ENCODE measurements around the gene SDHA.
A peak's percentile ranks its signal among the peaks of the same experiment; 100 is the strongest.
"Not testable (repeated sequence)": the region's sequence is repeated elsewhere in the genome, so short reads cannot be mapped to it uniquely, and the experiment has no call there.

SDHA gene

GRCh38 chr5:218457-219291 lies 554 bp downstream of the SDHA start:
- Histone ChIP-seq H3K27me3 (replicated peaks; ENCODE audit: control insufficient read depth, insufficient read depth, low read length) (no peaks in the 10 kb centered on the region), H3K36me3 (ENCODE audit: control insufficient read depth, insufficient read depth, low read length) (no peaks in the 10 kb centered on the region), H3K4me3 (replicated peaks; ENCODE audit: low read depth, low read length) (peak overlapping the region; percentile 92)
- no peak for TF ChIP-seq CTCF (IDR thresholded peaks at IDR 0.05; ENCODE audit: insufficient read depth, low read length, poor library complexity, severe bottlenecking)
- DNase-seq (ENCODE audit: extremely low read depth, insufficient read length): peak; percentile 56

- H3K36me3 ChIP-seq (ENCODE audit: control insufficient read depth, insufficient read depth, low read length): peaks cover 2% of the 10 kb centered on the region
- no peaks in the 10 kb centered on the region for H3K27me3 ChIP-seq (replicated peaks; ENCODE audit: control insufficient read depth, insufficient read depth, low read length)
- no peak for DNase-seq (ENCODE audit: extremely low read depth, insufficient read length)
- peak overlapping the region; percentile 92 for H3K4me3 ChIP-seq (replicated peaks; ENCODE audit: low read depth, low read length)
- no peak for TF ChIP-seq CTCF (IDR thresholded peaks at IDR 0.05; ENCODE audit: insufficient read depth, low read length, poor library complexity, severe bottlenecking)
Observed at GRCh38 chr5:219460-219863, 1.3 kb downstream of the SDHA start.

- no peak for TF ChIP-seq CTCF (IDR thresholded peaks at IDR 0.05; ENCODE audit: insufficient read depth, low read length, poor library complexity, severe bottlenecking)
- Histone ChIP-seq H3K36me3 (ENCODE audit: control insufficient read depth, insufficient read depth, low read length) (peaks cover 4% of the 10 kb centered on the region), H3K4me3 (replicated peaks; ENCODE audit: low read depth, low read length) (peak overlapping the region; percentile 92), H3K27me3 (replicated peaks; ENCODE audit: control insufficient read depth, insufficient read depth, low read length) (no peaks in the 10 kb centered on the region)
- DNase-seq (ENCODE audit: extremely low read depth, insufficient read length): no peak
Observed at GRCh38 chr5:219991-220390, 1.9 kb downstream of the SDHA start.

- H3K36me3 ChIP-seq (ENCODE audit: control insufficient read depth, insufficient read depth, low read length): peaks cover 17% of the 10 kb centered on the region
- not testable (repeated sequence) for DNase-seq (ENCODE audit: extremely low read depth, insufficient read length); H3K4me3 ChIP-seq (replicated peaks; ENCODE audit: low read depth, low read length)
Observed at GRCh38 chr5:222951-223715, 5.0 kb downstream of the SDHA start.

GRCh38 chr5:223791-224190 lies 5.7 kb downstream of the SDHA start:
- no peak for TF ChIP-seq CTCF (IDR thresholded peaks at IDR 0.05; ENCODE audit: insufficient read depth, low read length, poor library complexity, severe bottlenecking)
- no peak overlapping the region for H3K4me3 ChIP-seq (replicated peaks; ENCODE audit: low read depth, low read length)
- peaks cover 17% of the 10 kb centered on the region for H3K36me3 ChIP-seq (ENCODE audit: control insufficient read depth, insufficient read depth, low read length)
- H3K27me3 ChIP-seq (replicated peaks; ENCODE audit: control insufficient read depth, insufficient read depth, low read length): no peaks in the 10 kb centered on the region
- DNase-seq (ENCODE audit: extremely low read depth, insufficient read length): no peak

More at GRCh38 chr5:222951-223715, 5.0 kb downstream of the SDHA start:
- not testable (repeated sequence) for H3K27me3 ChIP-seq (replicated peaks; ENCODE audit: control insufficient read depth, insufficient read depth, low read length)

GRCh38 chr5:225334-225733 lies 7.2 kb downstream of the SDHA start:
- DNase-seq (ENCODE audit: extremely low read depth, insufficient read length): no peak
- Histone ChIP-seq H3K27me3 (replicated peaks; ENCODE audit: control insufficient read depth, insufficient read depth, low read length) (no peaks in the 10 kb centered on the region), H3K4me3 (replicated peaks; ENCODE audit: low read depth, low read length) (no peak overlapping the region), H3K36me3 (ENCODE audit: control insufficient read depth, insufficient read depth, low read length) (peaks cover 19% of the 10 kb centered on the region)
- no peak for TF ChIP-seq CTCF (IDR thresholded peaks at IDR 0.05; ENCODE audit: insufficient read depth, low read length, poor library complexity, severe bottlenecking)

GRCh38 chr5:227375-227774 lies 9.3 kb downstream of the SDHA start:
- H3K4me3 ChIP-seq (replicated peaks; ENCODE audit: low read depth, low read length); H3K27me3 ChIP-seq (replicated peaks; ENCODE audit: control insufficient read depth, insufficient read depth, low read length); DNase-seq (ENCODE audit: extremely low read depth, insufficient read length): not testable (repeated sequence)
- peaks cover 25% of the 10 kb centered on the region for H3K36me3 ChIP-seq (ENCODE audit: control insufficient read depth, insufficient read depth, low read length)

All from GM06990 (cell line).